ENCODE measurements around the gene AKAP8.
A peak's percentile ranks its signal among the peaks of the same experiment; 100 is the strongest.
"Not testable (repeated sequence)": the region's sequence is repeated elsewhere in the genome, so short reads cannot be mapped to it uniquely, and the experiment has no call there.

Gene AKAP8

GRCh38 chr19:15379083-15379998, at the start of gene AKAP8:
TSS of gene AKAP8 (minus strand) at chr19:15379787. CDS start at chr19:15379731, 56 bp downstream.
- peak; percentile 97 for DNase-seq

- DNase-seq, result no peak
Observed at GRCh38 chr19:15427991-15428471, 48.4 kb upstream of the AKAP8 start.

- DNase-seq, result no peak
Observed at GRCh38 chr19:15427350-15427700, 47.7 kb upstream of the AKAP8 start.

- no peak for DNase-seq
Observed at GRCh38 chr19:15426485-15427349, 47.1 kb upstream of the AKAP8 start.

GRCh38 chr19:15425321-15425950, 45.8 kb upstream of the AKAP8 start:
- DNase-seq, result no peak

GRCh38 chr19:15424692-15425272, 45.2 kb upstream of the AKAP8 start:
- DNase-seq, result no peak

- DNase-seq, result no peak
Observed at GRCh38 chr19:15424121-15424520, 44.5 kb upstream of the AKAP8 start.

GRCh38 chr19:15423130-15423529, 43.5 kb upstream of the AKAP8 start:
- no peak for DNase-seq

GRCh38 chr19:15422296-15423075, 42.9 kb upstream of the AKAP8 start:
- DNase-seq, result no peak

GRCh38 chr19:15421721-15422260, 42.2 kb upstream of the AKAP8 start:
- DNase-seq, result peak; percentile 95

- no peak for DNase-seq
Observed at GRCh38 chr19:15421136-15421695, 41.6 kb upstream of the AKAP8 start.

GRCh38 chr19:15419413-15420025, 39.9 kb upstream of the AKAP8 start:
- no peak for DNase-seq

GRCh38 chr19:15418579-15419412, 39.2 kb upstream of the AKAP8 start, which contains the start of gene AKAP8L:
TSS of gene AKAP8L (minus strand) at chr19:15418988. CDS start at chr19:15418923, 65 bp downstream.
- peak; percentile 100 for DNase-seq

- peak; percentile 55 for DNase-seq
Observed at GRCh38 chr19:15418231-15418578, 38.6 kb upstream of the AKAP8 start.

GRCh38 chr19:15417699-15418098, 38.1 kb upstream of the AKAP8 start:
- peak; percentile 55 for DNase-seq

- no peak for DNase-seq
Observed at GRCh38 chr19:15412832-15413231, 33.2 kb upstream of the AKAP8 start.

- DNase-seq, result not testable (repeated sequence)
Observed at GRCh38 chr19:15411351-15411750, 31.8 kb upstream of the AKAP8 start.

GRCh38 chr19:15404780-15405211, 25.2 kb upstream of the AKAP8 start:
- DNase-seq, result no peak

- DNase-seq, result no peak
Observed at GRCh38 chr19:15404097-15404779, 24.7 kb upstream of the AKAP8 start.

Data from NCI-H446 treated with DMSO at 0.1 percent for 48 hours (cell line).